Measurements from ENCODE around the gene SBSN. TPM values are rescaled to one million over a fixed set of nuclear protein-coding genes. Genes with fewer than 3 reads are reported as not detected.

Gene SBSN
- total RNA-seq (2014; rRNA removed; shearing (Covaris generic)), result not detected in 2 replicates

GRCh38 chr19:35528218-35529038, at the start of gene SBSN:
Gene SBSN, minus strand, starts transcription at chr19:35528311. Its CDS starts 30 bp downstream, at chr19:35528281.
- peak; percentile 71 for DNase-seq (ENCODE audit: low spot score)

- no peak for DNase-seq (ENCODE audit: low spot score)
These were observed 43.4 kb upstream of the SBSN start for GRCh38 chr19:35571406-35571965.

DNA sequence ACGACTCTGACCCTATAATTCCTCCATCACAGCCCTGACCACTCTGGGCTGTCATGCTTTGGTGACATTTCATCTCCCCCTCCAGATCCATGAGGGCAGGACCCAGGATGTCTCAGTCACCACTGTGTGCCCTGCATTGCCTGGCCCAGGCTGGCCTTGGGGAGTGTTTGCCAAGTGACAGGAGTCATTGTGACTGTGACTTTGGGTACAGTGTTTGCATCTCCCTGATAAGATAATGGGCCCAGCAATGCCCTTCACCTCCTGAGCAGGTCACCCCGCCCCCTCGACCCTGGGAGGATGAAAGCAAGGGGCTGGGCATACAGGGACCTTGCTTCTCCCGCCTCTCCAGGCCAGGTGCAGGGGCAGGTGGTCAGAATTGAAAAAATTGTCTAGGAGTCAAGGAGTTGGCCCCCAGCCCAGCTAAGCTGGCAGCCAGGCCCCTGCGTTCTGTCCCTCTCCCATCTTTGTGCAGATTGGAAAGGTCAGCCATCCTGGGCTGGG, 41.2 kb upstream of the SBSN start:
- DNase-seq (ENCODE audit: low spot score), result no peak

- DNase-seq (ENCODE audit: low spot score), result no peak
These were observed 38.6 kb upstream of the SBSN start for GRCh38 chr19:35566738-35567137.

DNA sequence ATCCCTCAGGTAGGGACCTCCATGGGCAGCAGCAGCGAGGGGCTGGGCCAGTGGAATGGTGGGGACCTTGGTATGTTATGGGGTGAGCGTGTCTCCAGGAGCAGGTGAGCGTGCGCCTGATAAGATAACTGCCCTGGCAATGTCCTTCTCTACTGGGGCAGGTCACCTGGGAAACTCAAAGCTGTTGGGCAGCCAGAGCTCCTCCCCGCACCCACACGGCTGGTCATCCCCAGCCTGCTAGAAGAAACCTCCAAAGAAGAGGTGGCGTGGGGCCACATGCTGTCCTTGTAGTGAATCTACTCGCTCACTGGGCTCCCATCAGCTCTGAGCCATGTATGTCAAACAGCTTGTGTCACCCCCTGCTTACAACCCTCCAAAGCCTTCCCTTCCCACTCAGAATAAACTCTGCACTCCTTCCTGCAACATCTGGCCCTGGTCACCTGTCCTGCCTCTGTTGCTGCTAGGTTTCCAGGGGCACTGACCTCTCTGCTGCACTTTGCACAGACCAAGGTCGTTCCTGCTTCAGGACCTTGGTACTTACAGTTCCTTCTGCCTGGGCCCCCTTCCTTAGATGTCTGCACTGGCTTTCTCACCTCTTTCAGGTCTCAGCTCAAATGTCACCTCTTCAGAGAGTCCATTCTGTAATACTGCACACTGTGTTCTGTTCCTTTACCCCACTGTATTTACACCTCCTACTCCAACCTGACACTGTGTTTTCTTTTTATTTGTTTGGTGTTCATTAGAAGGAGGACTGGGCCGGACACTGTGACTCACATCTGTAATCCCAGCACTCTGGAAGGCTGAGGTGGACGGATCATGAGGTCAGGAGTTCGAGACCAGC, 37.1 kb upstream of the SBSN start:
- no peak for DNase-seq (ENCODE audit: low spot score)

DNA sequence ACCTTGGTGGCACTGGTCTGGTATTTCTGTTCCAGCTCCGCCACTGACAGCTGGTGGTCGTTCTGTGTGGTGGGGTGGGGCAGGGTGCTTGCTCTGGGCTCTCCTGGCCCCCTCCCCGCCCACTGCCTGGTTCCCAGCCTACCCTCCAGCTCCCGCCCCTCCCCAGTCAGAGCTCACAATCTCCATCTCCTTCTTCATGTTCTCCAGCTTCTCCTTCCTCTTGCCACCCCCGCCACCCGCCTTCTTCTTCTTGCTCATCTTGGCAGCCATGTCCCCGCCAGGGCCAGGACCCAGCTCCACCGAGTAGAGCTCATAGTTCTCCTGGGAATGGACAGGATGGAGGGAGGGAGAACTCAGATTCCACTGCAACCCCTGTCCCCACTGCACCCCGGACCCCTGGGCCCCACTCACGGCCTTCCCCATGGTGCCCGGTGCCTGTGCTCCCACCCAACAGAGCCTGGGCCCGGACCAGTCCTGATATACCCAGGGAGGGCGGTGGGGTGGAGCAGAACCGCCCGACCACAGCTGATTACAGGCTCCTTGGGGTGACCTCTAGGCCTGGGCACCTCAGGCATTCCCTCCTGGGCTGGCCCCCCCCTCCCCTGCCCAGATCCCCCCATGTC, 35.2 kb upstream of the SBSN start, which contains the start of gene ATP4A:
Gene ATP4A (minus strand): TSS at position 452 of the 623 bp plus-strand sequence. CDS start 29 bp downstream, at position 423.
- DNase-seq (ENCODE audit: low spot score), result no peak

GRCh38 chr19:35562776-35563175, 34.7 kb upstream of the SBSN start:
- no peak for DNase-seq (ENCODE audit: low spot score)

- no peak for DNase-seq (ENCODE audit: low spot score)
These were observed 34.2 kb upstream of the SBSN start for GRCh38 chr19:35562336-35562735.

DNA sequence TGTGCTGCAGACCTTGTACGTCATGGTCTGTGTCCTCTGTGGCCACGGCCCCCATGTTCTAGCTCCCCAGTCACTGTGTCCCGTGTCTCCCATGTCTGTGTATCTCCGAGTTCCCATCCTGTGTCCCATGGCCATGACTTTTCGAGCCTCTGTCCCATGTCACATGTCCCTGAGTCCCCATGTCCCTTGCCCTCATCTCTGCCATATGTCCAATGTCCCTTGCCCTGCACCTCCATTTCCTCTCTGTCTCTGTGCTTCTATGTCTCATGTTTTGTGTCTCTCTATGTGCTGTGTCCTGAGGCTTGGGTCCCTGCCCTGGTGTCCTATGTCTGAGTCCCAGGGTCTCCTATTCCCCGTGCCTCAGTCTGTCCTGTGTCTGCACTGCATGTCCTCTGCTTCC, 33.3 kb upstream of the SBSN start:
- DNase-seq (ENCODE audit: low spot score), result no peak

- DNase-seq (ENCODE audit: low spot score), result no peak
These were observed 32.6 kb upstream of the SBSN start for GRCh38 chr19:35560677-35561076.

GRCh38 chr19:35560271-35560670, 32.2 kb upstream of the SBSN start:
- no peak for DNase-seq (ENCODE audit: low spot score)

GRCh38 chr19:35559781-35560180, 31.7 kb upstream of the SBSN start:
- no peak for DNase-seq (ENCODE audit: low spot score)

DNA sequence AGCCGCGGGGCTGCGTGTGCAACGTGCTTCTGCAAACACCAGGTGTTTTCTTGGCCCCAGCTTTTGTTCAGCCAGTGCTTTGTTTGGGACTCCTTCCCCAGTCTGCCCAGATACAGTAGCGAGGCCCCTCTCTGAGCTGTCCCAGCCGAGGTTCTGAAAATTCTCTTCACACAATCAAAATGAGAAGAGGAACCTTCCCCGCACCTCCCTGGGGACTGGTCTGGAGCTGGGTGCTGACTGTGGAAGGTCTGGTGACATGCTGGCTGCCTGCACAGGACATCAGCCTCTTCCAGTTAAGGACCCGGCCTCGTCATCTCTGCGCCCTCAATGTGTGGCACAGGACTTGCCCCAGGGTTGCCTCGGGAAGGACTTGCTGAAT, 31.2 kb upstream of the SBSN start:
- no peak for DNase-seq (ENCODE audit: low spot score)

GRCh38 chr19:35558400-35559280, 30.5 kb upstream of the SBSN start:
- no peak for DNase-seq (ENCODE audit: low spot score)

- DNase-seq (ENCODE audit: low spot score), result no peak
These were observed 29.7 kb upstream of the SBSN start for GRCh38 chr19:35557539-35558399.

DNA sequence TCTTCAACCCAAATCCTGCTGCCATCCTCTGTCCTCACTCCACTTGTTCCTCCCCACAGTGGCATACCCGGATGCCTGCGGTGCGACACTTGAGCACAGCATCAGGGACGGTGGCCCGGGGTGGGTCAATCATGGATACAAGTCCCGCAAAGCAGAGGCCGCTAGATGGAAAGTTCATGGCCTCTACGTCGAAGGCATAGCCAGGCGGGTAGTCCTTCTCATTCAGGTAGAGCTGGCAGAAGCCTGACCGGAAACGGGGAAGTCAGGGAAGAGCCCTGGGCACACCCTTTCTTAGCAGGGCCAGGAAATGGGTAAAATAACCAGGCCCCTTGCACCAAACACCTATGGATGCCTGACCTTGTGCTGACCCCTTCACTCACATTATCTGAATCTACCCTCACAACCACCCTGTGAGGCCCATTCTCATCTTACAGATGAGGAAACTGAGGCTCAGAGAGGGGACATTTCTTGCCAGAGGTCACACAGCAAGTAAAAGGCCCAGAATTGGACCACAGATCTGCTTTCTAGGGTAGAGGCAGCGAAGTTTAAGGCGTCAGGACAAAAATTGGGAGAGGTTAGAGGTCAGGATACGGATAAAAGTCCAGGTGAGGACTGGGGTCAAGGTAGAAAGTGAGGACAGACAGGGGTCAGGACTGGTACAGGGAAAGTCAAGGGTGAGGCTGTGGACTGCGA, 28.9 kb upstream of the SBSN start:
- DNase-seq (ENCODE audit: low spot score), result no peak

GRCh38 chr19:35556025-35556590, 28.0 kb upstream of the SBSN start:
- no peak for DNase-seq (ENCODE audit: low spot score)

GRCh38 chr19:35555301-35556005, 27.3 kb upstream of the SBSN start:
- DNase-seq (ENCODE audit: low spot score), result peak; percentile 68
